Colonic mucosa (tissue), 4 donors: ENCODE results near the gene CSF1R. TPM values are rescaled to one million over a fixed set of nuclear protein-coding genes. Genes with fewer than 3 reads are reported as not detected.

Experiments
- DNase-seq: peaks from one replicate; pipeline ENCODE4 v3.0.0-alpha.2; 2020
- H3K27ac ChIP-seq: fragments of 200-600 bp; one replicate; pipeline ENCODE4 v1.8.0; 2021
- H3K27me3 ChIP-seq: fragments of 200-600 bp; one replicate; pipeline ENCODE4 v1.8.0; 2021
- H3K36me3 ChIP-seq: fragments of 200-600 bp; one replicate; pipeline ENCODE4 v1.8.0; 2021
- H3K4me1 ChIP-seq: fragments of 200-600 bp; one replicate; pipeline ENCODE4 v1.8.0; 2021; ENCODE audit warnings: mild to moderate bottlenecking
- H3K4me3 ChIP-seq: fragments of 200-600 bp; one replicate; pipeline ENCODE4 v1.8.0; 2021
- H3K9ac ChIP-seq, 2 donors: one replicate each; pipeline ENCODE4 v1.7.0; 2013; ENCODE audit warnings: control low read depth in 2 of 2, low read depth in 2 of 2, low read length in 2 of 2
- H3K9me3 ChIP-seq: fragments of 200-600 bp; one replicate; pipeline ENCODE4 v1.8.0; 2021
- CTCF ChIP-seq: fragments of 200-600 bp; IDR thresholded peaks from one replicate; pipeline ENCODE4 v1.8.0; 2022; ENCODE audit warnings: antibody characterized with exemption, mild to moderate bottlenecking
- intact Hi-C: fragments of 100-400 bp; cut with DNase I; formaldehyde crosslinking; loops from one replicate; pipeline ENCODE4 v1.14.1; 2022
- total RNA-seq, 2 donors: library from RNA; stranded (reverse); fragmentation: NEBNext Ultra II Directional in 1 of 2; extraction: Animal tissue kit (Norgen Biotek cat#: 25700) in 1 of 2; gene quantifications; one replicate each; pipeline ENCODE4 v1.2.1, GENCODE V29; 2021
- donor health status: healthy.
- donor health status: DM: no; HTN: no; CAD: no.
- donor health status: DM: no; HTN: no; CAD: no.

CSF1R gene
- total RNA-seq, 2 donors from 2014 or later = 7.2 to 26.1 TPM

- no peak overlapping the region for H3K4me3 ChIP-seq
- no peaks in the 10 kb centered on the region for H3K4me1 ChIP-seq
- H3K27ac ChIP-seq = no peak overlapping the region
- TF ChIP-seq CTCF = no peak
- H3K27me3 ChIP-seq = no peaks in the 10 kb centered on the region
- H3K9ac ChIP-seq = no peak overlapping the region
- no peak for DNase-seq
- H3K36me3 ChIP-seq = no peaks in the 10 kb centered on the region
- H3K9me3 ChIP-seq = no peaks in the 10 kb centered on the region
- intact Hi-C loops = no loop called here
These were observed 19.4 kb downstream of the CSF1R start for GRCh38 chr5:150066901-150067396.

- Histone ChIP-seq H3K9ac (no peak overlapping the region), H3K36me3 (no peaks in the 10 kb centered on the region), H3K27ac (no peak overlapping the region), H3K4me3 (no peak overlapping the region), H3K27me3 (no peaks in the 10 kb centered on the region), H3K4me1 (no peaks in the 10 kb centered on the region), H3K9me3 (no peaks in the 10 kb centered on the region)
- intact Hi-C loops = no loop called here
- no peak for TF ChIP-seq CTCF
- DNase-seq = no peak
These were observed 19.9 kb downstream of the CSF1R start for GRCh38 chr5:150066436-150066835.

- H3K4me3 ChIP-seq = no peak overlapping the region
- H3K27me3 ChIP-seq = no peaks in the 10 kb centered on the region
- no peaks in the 10 kb centered on the region for H3K36me3 ChIP-seq
- no peaks in the 10 kb centered on the region for H3K9me3 ChIP-seq
- no peak overlapping the region for H3K27ac ChIP-seq
- no peak for DNase-seq
- intact Hi-C loops = no loop called here
- H3K4me1 ChIP-seq = no peaks in the 10 kb centered on the region
- H3K9ac ChIP-seq = no peak overlapping the region
- no peak for TF ChIP-seq CTCF
These were observed 20.5 kb downstream of the CSF1R start for GRCh38 chr5:150065886-150066285.

GRCh38 chr5:150065346-150065745 is 21.0 kb downstream of the CSF1R start:
- TF ChIP-seq CTCF = no peak
- no peaks in the 10 kb centered on the region for H3K36me3 ChIP-seq
- no peak overlapping the region for H3K4me3 ChIP-seq
- no peak overlapping the region for H3K27ac ChIP-seq
- H3K9me3 ChIP-seq = no peaks in the 10 kb centered on the region
- no peaks in the 10 kb centered on the region for H3K27me3 ChIP-seq
- intact Hi-C loops = no loop called here
- no peaks in the 10 kb centered on the region for H3K4me1 ChIP-seq
- H3K9ac ChIP-seq = no peak overlapping the region
- no peak for DNase-seq

GRCh38 chr5:150064681-150065220 is 21.6 kb downstream of the CSF1R start:
- intact Hi-C loops = no loop called here
- no peak for DNase-seq
- Histone ChIP-seq H3K4me3 (no peak overlapping the region), H3K27ac (no peak overlapping the region), H3K4me1 (no peaks in the 10 kb centered on the region), H3K27me3 (no peaks in the 10 kb centered on the region), H3K9ac (no peak overlapping the region), H3K36me3 (no peaks in the 10 kb centered on the region), H3K9me3 (no peaks in the 10 kb centered on the region)
- TF ChIP-seq CTCF = no peak
